GM13977 (cell line): ENCODE data around the gene ZBTB4.
"Not testable (repeated sequence)": the region's sequence is repeated elsewhere in the genome, so short reads cannot be mapped to it uniquely, and the experiment has no call there.

Experiments
- DNase-seq: peaks from one replicate; pipeline ENCODE4 v3.0.0; 2012; ENCODE audit warnings: low spot score
- in situ Hi-C: fragments of 300-500 bp; cut with MboI; formaldehyde crosslinking; loops from one replicate; pipeline ENCODE4 v1.12.0; 2022; ENCODE audit warnings: low sequenced_read_pairs, low pct_unique_long_range_greater_than_20kb, mixed read lengths, inconsistent platforms; ENCODE audit not compliant: unreplicated experiment
- TF ChIP-seq, protein P1 (sequence below): IDR thresholded peaks from 2 replicates; pipeline ENCODE4 v1.5.1; 2012; ENCODE audit warnings: mild to moderate bottlenecking, control low read depth; ENCODE audit not compliant: insufficient read depth; ENCODE audit errors: extremely low read depth, missing control alignments

The ZBTB4 gene

DNA sequence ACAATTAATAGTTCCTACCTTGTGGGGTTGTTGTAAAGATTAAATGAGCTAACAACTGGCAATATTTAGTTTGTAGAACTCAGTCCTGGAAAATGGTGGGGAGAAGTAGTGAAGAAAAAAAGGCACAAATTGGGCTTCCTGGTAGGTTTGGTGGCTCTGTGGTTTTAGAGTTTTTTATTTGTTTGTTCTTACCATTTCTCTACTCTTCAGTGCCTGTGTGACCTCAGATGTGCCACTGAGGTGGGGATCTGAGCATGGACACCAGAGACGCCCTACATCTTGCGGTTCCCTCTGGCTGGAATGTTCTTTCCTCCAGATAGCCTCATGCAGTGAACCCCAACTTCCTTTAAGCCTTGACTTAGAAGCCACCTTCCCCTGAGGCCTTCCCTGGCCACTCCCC, 7.7 kb downstream of the ZBTB4 start:
- in situ Hi-C loops: no loop called here
- TF ChIP-seq, protein P1, sequence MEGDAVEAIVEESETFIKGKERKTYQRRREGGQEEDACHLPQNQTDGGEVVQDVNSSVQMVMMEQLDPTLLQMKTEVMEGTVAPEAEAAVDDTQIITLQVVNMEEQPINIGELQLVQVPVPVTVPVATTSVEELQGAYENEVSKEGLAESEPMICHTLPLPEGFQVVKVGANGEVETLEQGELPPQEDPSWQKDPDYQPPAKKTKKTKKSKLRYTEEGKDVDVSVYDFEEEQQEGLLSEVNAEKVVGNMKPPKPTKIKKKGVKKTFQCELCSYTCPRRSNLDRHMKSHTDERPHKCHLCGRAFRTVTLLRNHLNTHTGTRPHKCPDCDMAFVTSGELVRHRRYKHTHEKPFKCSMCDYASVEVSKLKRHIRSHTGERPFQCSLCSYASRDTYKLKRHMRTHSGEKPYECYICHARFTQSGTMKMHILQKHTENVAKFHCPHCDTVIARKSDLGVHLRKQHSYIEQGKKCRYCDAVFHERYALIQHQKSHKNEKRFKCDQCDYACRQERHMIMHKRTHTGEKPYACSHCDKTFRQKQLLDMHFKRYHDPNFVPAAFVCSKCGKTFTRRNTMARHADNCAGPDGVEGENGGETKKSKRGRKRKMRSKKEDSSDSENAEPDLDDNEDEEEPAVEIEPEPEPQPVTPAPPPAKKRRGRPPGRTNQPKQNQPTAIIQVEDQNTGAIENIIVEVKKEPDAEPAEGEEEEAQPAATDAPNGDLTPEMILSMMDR: no peak
- no peak for DNase-seq

DNA sequence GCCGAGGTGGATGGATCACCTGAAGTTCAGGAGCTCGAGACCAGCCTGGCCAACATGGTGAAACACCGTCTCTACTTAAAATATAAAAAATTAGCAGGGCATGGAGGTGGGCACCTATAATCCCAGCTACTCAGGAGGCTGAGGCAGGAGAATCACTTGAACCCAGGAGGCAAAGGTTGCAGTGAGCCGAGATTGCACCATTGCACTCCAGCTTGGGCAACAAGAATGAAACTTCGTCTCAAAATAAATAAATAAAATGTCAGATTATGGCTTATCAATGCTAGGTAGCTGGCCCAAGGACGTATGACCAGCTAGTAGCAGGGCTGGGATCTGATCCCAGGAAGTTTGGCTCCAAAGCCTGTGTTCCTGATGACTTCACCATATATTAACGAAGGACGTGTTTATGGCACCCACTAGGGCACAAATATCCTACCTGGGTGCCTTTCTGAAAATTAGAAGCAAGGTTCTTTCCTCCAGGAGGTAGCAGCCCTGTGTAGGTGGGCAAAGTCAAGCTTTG, 8.9 kb downstream of the ZBTB4 start:
- in situ Hi-C loops, DNase-seq: not testable (repeated sequence)

DNA sequence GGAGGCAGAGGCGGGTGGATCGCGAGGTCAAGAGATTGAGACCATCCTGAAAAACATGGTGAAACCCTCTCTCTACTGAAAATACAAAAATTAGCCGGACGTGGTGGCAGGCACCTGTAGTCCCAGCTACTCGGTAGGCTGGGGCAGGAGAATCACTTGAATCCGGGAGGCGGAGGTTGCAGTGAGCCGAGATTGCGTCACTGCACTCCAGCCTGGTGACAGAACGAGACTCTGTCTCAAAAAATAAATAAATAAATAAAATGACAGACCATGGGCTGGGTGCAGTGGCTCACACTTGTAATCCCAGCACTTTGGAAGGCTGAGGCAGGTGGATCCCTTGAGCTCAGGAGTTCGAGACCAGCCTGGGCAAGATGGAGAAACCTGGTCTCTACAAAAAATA, 9.6 kb downstream of the ZBTB4 start:
- DNase-seq, in situ Hi-C loops: not testable (repeated sequence)

DNA sequence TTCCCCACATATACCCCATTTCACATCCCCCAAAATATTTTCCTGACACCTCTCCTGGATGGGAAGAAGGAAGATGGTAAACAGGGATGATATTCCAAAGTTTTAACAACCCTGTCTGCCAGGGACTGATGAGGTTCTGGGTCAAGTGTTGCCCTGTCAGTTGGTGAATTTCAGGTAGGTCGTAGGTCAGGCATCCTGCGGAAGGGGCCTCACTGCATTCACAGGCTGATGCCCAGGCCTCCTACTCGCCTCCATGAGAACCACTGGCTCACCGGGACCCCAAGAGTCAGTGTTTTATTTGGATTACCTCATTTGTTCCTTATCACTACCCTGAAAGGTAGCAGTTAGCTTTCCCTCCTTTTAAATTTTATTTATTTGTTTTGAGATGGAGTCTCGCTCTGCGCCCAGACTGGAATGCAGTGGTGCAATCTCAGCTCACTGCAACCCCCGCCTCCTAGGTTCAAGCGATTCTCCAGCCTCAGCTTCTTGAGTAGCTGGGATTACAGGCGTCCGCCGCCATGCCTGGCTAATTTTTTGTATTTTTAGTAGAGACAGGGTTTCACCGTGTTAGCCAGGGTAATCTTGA, 10.5 kb downstream of the ZBTB4 start:
- in situ Hi-C loops: no loop called here
- DNase-seq: no peak
- TF ChIP-seq, protein P1: no peak

DNA sequence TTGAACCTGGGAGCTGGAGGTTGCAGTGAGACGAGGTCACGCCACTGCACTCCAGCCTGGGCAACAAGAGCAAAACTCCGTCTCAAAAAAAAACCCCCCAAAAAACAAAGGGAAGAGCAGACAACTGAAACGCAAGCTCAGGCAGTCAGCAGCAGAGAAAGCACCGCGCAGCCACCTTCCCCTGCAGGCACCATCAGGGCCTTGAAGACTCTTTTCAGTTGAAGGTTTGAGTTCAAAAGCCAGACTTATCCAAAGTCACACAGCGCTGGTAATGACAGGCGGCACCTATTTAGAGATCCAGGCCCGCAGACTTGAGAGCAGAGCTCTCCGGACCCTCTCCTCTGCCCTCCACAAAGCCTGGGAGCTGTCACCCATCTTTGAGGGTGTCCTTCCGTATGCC, 11.1 kb downstream of the ZBTB4 start:
- DNase-seq: no peak
- in situ Hi-C loops: no loop called here
- TF ChIP-seq, protein P1: no peak

DNA sequence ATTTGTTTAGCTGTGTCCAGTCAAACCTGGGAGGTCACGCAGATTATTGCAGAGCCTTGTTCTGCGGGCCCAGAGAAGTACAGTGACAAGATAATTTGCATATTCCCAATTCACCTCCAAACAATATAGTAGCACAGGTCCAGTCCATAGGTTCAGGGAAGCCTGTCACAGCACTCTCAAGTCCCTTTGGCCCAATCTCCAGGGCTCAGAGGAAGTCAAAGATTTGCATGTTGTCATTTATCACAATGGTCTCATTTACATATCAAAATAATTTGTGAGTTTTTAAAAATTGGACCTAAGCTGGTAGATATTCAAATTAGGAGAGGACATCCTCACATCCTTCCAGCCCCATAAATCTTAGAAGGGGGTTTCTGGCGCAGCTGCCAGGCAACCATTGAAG, 11.9 kb downstream of the ZBTB4 start:
- in situ Hi-C loops: no loop called here
- TF ChIP-seq, protein P1: no peak
- no peak for DNase-seq

DNA sequence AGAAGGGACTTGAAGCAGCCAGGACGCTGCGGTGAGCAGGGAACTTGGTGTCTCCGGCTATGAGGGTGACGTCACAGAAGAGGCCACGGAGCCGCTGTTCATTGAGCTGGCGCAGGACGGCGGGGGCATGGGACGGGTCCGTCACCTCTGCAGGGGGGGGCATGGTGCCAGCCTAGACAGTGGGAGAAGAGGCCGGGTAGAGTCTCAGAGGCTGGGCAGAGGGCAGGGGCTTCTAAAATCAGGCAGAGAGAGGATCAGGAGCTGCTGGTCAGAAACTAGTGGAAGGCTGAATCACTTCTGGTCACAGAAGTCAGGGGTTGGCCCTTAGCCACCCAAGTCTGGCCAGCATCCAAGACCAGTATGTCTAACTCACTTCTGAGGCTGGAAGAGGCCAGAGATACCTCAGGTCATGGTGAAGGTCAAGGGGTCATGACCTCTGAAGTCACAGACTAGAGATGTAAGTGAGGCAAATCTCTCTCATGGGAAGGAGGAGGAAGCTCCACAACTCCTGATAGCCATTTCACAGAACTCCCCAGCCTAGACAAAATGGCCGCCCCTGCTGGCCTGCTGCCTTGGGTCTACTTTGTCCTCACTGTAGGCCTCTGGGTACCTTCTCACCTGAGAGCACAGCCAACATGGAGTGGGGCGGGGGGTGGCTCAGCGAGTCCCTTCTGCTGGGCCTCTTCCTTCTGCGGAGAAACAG, 12.6 kb downstream of the ZBTB4 start:
- no peak for DNase-seq
- in situ Hi-C loops: no loop called here
- TF ChIP-seq, protein P1: no peak
